Activated CD4-positive, alpha-beta T cell treated with anti-CD3 and anti-CD28 coated beads, Interleukin-2, amount 50 U/mL, for 16 hours (primary cell): ENCODE measurements around the gene MORC1.
A peak's percentile ranks its signal among the peaks of the same experiment; 100 is the strongest.
"Not testable (repeated sequence)": the region's sequence is repeated elsewhere in the genome, so short reads cannot be mapped to it uniquely, and the experiment has no call there.

Experiments used
- DNase-seq: peaks from one replicate; pipeline ENCODE4 v3.0.0-alpha.2; 2020

The MORC1 gene

DNA sequence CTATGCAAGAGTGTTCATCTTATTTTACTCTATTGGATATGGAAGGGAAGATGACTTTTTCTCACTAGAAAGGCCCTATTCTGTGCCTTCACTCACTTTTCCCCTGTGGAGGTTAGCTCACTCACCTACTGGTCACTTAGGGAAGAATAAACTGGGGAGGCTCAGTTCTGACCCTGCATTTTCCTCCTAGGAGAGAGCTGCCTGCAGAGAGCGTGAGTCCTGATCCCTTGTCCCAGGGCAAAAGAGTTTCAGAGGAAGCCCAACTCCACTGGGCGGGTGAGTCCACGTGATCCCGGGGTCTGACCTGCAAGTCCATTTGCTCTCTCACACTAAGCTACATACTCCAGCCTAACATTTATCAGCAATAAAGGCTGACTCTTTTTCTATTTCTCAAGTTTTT, 8.4 kb downstream of the MORC1 start:
- no peak for DNase-seq

DNA sequence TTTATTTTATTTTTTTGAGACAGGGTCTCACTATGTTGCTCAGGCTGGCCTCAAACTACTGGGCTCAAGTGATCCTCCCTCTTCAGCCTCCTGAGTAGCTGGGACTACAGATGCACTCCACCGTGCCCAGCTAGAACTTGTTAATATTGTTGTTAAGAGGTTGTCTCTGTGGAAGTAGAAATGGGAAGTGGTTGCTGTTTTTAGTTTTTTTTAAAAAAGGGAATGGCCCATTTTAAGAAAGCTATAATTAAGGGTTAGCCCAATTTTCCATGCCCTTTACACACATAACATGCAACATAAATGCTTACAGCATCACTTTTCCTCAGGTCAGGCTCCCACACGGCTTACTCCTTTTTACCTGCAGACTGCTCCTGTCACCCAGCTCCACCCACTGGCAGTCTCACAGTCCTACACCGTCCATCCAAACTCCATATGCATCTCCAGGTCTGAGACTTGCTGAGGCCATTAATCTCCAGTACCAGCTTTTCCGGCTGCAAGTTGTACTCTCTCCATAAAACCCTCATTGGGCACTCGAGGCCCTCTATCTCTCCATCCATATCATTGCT, 19.8 kb downstream of the MORC1 start:
- DNase-seq, result peak; percentile 2

DNA sequence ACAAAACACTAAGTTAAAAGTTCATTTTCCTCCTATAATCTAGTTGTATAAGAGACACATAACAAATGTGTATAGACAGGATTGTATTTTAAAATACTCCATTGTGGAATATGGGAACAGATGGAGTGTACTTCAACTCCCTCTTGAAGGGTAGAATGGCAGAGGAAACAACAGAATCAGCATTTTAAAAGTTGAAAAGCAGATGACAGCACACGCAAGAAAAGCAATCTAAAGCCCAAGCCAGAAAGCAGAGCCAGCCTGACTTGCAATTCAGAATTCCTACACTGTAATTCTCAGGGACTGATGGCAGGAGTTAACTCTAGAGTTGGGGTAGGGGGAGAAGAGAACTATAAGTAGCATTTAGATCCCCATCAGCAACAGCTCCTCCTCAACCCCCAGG, 22.8 kb downstream of the MORC1 start:
- DNase-seq, result no peak

DNA sequence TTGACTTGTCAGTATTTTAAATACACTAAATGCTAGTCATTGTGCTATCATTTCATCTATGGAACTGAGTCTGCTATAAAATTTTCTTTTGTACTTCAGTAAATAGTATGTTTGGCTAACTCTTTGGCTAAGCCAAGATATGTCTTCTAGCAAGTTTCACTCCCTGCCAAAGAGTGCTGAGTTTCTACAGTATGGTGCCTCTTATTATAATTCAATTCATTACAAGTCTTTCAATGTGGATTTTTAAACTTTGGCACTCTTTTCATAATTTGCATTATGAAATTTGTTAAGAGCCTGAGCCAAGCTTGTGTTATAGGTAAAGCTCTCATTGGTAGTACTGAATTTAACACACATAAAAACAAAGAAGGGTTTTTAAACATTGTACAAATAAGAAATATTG, 24.4 kb downstream of the MORC1 start:
- no peak for DNase-seq

DNA sequence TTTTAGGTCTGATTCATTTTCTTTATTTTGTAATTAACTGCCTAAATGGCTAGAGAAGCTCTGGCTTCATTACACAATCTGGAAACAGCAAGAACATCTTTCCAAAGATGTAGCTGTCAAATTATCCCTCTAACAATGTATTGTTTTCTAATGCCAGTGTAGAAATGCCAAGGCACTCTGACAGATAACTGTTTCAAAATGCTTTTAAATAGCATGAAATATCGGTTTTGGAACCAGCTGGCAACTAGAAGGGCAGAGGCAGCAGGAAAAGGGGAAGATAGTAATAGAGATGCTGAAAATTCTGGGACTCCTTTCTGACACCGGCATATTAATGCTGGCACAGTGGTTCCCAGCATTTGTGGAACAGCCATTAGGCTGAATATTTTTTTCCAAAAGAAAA, 26.1 kb downstream of the MORC1 start:
- DNase-seq, result no peak

DNA sequence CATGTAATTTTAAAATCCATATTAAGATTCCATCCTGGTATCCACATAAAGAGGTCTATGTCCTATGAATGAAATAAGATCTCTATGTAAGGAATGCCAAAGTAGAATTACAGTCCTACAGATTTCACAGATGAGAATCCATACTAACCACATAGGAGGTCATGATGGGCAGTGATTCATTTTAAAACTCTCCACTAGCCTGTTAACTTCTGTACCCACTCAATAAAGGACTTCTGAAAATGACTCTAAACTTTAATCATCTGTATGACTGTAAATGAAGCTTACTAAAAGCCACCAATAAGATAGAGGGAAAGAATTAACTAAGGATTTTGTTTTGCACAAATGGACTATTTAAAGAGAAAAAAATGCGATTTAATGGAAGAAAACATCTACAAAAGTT, 28.7 kb downstream of the MORC1 start:
- peak; percentile 2 for DNase-seq

DNA sequence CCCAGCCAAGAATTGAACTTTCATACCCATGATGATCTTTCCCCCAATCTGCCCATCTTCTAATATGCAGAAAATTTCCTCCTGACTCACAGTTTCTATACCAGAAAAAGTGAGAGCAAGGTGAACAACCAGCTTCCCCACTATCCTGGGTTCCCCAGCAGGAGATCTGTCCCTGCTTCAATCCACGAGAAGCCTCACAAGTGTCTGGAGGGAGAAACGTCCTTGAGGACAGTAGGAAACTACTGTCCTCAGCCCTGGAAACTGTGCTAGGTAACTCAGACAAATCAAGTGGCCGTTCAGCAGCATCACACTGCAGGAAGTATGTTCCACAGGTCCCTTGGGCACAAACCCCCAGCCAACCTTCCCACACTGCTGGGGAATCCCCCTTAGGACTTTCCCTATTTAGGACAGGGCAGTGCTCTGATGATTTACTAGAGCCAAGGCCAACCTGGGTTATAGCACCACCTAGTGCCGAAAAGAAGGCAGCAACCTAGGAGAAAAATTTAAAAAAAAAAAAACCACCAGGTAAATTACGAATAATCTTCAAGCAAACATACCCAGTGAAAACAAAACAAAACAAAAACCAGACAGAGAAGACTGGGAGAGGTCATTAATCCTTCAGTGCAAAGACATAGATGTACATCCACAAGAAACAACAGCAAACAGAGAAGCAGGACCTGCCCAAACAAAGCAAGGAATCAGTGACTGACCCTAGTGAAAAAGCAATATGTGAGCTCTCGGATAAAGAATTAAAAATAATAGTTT, 36.0 kb downstream of the MORC1 start:
- peak; percentile 35 for DNase-seq

DNA sequence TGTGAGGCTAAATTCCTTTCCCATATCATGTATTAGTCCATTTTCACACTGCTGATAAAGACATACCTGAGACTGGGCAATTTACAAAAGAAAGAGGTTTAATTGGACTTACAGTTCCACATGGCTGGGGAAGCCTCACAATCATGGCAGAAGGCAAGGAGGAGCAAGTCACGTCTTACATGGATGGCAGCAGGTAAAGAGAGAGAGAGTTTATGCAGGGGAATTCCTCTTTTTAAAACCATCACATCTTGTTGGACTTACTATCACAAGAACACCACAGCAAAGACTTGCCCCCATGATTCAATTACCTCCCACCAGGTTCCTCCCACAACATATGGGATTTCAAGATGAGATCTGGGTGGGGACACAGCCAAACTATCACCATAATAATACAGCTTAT, 37.8 kb downstream of the MORC1 start:
- not testable (repeated sequence) for DNase-seq

DNA sequence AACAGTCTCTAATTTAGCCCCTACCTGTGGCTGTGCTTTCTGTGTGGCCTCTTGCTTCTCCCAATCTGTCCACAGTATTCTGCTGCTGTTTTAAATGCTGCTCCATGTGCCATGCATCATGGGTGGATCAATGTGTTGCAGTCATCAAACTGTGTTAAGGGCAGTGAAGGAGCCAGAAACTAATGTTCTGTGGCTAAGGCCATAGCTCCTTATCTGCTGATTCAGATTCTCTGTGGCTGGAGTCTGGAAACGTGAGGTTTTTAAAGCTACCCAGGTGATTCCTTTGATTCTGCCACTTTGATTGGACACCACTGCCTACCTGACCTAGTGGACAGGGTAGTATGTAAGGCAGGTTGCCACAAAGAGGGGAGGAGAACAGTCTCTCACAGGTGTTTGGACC, 44.8 kb downstream of the MORC1 start:
- no peak for DNase-seq

DNA sequence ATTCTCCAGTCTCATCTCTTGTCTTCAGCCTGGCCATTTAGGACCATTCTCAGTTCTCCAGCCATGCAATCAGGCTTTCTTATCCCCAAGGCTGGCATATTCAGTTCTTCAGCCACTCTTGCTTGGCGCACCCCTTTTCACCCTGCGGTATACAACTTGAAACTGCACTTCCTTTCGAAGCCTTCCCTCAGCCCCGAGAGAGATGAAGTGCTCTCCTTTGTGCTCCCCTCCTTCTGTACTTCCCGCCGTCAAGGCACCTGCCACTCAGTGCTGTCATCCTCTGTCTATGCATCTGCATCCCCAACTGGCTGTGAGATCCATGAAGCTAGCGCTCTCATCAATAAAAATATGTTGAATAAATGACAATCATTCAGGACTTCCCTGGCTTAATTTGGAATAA, 45.7 kb downstream of the MORC1 start:
- peak; percentile 5 for DNase-seq

DNA sequence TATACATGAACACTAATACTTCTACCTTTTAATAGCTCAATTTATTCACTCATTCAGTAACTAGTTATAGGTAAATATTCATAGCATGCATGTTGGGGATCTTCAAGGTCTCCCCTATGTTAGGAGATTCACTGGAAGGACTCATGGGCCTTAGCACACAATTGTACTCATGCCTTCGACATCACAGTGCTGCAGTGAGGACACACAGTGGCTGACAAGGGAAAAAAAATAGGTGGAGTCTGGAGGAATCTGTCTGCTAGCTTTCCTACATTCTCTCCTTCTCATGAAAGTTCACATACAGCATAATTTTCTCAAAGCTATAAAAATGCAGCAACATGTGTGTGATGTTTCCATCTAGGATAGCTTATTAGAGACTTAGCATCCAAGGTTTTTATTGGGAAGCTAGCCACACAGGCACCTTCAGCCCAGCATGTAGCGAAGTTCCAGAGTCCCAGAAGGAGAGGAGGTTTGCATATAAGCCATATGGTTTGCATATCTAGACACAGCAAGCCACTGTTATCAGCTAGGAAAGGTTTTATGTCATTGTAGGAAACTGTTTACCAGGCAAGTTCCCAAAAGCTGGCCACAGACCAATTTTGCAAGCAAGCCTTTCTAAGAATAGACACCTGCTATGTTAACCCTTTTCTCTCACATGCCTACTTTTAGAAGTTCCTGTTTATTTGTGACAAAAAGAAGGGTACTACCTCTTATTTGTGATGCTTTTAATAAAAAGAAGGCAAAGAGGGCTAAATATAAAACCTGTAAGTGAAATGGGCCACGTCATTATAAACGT, 46.4 kb downstream of the MORC1 start:
- DNase-seq, result no peak

DNA sequence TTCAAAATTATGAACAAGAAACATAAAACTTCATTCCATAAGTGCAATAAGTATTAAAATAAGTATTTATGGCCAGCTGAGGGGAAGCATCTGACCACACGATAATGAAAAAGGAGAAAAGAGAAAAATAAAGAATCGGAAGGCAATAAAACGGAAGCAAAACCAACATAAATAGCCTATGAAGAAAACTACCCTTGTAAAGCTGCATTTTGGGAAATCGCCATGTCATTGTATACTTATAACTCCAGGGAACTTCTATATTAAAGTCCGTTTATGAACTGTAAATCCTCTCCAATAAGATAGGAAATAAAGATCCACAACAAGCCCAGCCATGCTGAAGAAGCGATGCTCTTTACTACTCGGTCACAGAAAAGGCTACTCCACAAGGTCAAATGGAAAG, 47.7 kb downstream of the MORC1 start:
- no peak for DNase-seq

DNA sequence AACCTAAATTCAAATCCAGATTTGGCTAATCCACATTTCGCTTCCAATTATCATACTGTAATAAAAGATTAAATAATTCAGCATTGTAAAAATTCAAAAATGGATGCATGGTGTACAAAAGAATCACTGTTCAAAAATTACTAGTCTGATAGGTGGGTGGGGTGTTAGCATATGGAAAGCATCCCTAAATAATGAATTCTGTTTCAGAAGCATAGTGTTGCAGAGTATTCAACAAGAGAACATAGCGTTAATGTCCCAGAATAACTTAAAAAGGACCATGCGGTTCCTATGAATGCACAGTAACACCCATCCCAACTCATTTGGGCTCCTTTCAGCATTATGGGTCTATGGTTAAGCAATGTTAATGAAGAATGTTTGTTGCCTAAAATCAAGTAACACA, 51.1 kb downstream of the MORC1 start:
- no peak for DNase-seq

DNA sequence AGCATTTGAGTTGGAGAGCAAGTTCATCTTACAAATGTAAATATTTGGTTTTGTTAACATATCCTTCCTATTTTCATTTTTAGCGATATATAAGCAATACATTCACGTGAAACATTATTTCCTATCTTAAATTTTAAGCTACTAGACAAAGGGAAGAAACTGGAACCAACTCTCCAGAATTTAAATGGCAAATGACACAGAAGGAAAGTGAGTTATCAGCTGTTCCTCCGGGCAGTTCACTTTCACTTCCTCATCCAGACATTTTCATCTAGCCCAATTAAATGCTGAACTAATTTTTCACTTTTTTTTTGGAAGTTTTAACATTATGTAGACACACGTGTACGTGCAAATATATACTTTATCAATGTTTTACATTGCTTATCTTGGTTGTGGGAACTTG, 58.7 kb downstream of the MORC1 start:
- no peak for DNase-seq

DNA sequence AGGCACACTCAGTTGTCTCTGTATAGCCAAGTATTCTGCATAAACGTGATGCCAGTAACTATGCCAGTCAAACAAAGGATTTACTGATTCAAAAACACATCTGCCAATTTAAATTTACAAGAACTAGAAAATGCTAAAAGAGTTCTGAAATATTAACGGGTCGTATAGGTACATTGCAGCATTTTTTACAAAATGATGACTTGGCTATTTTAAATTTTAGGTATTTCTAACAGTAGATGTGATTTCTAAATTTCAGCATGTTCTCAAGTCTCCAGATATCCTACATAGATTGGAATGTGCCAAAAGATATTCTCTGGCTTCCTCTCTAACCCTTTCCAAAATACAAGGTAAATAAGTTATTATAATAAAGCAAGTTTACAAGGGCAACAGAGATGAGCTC, 60.3 kb downstream of the MORC1 start:
- no peak for DNase-seq

DNA sequence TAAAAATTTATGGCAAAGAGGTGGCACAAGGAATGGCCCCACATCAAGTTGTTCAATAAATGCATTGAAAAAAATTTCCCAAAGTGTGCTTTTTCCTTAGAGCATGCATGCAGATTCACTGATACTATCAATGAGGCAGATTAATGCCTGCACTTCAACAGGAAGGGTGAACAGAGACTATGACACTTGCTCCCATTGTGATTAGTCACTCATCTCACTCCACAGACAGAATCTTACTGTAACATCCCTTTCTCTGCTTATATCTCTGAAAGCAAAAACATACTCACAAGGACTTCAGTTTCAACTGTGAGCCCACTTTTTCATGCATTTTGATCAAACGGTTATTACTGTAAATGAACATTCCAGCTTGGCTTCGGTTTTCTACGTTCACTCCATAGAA, 60.9 kb downstream of the MORC1 start:
- DNase-seq, result no peak

DNA sequence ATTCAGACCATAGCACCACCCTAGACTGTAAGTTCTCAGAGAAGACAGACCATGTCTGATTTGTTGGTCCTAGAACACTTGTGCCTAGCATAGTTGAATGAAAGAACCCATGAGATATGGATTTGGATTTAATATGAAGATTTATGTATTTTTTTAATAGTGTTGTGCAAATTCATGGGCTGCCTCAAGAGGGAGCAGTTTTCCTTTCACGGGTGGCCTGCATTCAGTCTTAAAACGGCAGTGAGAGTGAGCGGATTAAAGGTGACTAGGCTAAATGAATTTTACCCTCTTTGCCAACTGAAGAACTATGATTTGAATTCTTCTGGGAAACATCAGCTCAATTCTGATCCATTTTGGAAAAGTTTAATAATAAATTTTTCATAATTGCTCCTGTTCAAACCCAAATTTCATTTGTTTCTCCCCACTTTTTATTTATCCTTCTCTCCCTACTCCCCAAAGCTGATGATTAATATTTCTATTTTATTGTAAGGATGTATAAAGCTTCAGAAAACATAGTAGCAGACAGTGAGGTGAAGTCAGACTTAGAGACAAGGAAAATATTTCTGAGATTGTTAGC, 67.3 kb downstream of the MORC1 start:
- DNase-seq, result peak; percentile 23

DNA sequence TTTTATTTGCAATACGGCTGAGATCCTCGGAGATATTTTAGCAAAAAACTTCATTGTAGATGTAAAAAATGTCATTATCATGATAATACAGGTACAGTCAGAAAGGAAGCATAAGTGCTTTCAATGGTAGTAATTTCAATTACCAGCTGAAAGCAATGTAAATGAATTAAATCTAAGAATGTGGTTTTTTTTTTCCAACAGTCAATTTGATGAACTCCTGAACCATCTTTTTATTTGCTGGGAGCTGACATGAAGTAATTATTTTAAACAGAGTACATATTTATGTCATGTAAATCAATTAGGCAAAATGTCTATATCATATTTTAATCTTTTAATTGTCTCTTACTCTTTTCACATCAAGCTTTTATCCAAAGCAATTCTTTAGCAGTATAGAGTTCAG, 70.6 kb downstream of the MORC1 start:
- no peak for DNase-seq

DNA sequence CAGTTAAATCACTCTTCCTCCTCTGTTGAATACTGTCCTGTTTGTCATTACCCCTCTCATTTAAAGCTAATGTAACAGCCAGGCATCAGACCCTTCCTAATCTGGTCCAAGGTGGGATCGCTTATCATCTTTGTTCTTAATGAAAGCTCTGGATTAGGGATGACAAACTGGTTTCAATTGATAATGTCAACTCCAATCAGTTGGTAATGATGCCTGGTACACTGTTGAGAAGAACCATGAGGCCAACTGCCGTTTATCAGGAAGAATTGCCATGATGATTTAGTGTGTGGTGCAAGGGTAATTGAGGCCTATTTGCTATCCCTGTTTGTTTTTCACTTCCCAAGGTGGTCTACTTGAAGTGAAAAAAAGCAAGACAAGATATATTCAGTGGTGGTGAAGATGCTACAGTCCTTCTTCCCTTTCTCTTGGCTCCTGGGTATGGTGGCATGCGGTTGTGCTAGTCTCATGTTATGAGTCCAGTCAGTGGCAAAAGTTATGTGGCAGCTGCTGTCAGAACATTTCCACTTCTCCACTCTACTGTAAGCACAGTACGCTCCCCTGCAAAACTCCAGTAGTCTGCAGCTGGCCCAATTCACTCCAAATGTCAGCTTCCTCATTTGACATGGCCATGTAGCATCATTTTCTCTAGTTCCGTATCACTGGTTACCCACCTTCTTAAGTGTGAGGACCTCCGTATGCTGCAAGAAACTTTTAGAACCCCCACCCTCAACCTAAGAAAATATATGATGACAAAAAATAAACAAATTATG, 72.5 kb downstream of the MORC1 start:
- DNase-seq, result no peak

DNA sequence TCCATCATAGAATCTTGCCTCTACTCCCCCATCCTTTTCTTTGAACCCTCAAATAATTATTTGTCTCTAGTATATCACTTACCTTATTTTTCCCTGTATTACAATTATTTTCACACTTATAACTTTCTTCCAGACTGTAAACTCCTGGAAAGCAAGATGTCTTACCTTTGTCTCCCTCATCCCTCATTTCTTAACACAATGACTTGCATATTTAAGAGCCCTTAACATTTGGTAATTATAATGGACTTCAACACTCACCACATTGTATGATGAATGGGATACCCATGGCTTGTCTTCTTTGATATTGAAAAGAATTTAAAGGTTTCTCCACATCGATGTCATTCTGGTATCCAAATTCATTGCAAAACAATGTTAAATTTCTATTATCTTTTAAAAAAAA, 82.9 kb downstream of the MORC1 start:
- no peak for DNase-seq

DNA sequence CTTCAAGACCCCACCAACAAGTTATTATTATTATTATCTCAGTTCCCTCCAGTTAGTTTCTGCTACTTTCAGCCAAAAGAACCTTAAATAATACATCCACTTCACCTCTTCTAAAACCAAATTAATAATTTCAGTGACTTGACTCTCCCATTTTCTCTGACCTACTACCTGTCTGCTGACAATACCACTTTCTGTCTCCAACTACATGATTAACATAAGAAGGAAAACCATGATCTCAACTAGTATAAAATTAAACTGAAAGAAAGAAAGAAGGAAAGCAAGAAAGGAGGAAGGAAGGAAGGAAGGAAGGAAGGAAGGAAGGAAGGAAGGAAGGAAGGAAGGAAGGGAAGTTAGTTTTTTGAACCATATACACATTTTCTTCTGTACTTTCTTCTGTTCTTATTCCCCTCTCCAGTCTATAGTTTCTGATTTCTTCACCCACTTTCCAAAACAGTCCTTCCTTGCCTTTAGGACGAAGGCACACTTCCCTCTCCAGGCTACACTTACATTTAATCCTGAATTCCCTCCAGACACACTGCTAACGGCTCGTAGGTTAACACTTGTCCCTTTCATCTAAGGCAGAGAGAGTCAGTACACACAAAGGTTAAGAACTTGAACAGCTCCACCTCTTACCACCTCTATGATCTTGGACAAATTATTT, 84.8 kb downstream of the MORC1 start:
- DNase-seq, result no peak

DNA sequence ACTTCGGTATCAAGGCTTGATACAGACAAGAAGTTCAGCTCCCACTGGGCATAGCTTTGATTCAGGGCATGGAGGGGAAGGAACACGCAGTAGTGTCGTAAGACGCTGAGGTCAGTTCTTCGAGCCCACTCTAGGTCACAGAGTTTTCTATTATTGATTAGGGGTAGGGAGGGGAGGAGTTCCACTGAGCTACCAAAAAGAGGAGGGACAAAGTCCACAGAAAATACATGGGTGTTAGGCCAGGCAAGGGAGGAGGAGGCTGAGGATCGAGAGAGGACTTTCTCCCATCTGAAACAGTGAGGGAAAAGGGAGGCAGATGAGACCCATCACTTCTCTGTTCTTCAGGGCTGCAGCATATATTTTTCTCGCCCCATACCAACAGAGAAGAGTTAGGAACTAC, 89.2 kb downstream of the MORC1 start:
- no peak for DNase-seq

DNA sequence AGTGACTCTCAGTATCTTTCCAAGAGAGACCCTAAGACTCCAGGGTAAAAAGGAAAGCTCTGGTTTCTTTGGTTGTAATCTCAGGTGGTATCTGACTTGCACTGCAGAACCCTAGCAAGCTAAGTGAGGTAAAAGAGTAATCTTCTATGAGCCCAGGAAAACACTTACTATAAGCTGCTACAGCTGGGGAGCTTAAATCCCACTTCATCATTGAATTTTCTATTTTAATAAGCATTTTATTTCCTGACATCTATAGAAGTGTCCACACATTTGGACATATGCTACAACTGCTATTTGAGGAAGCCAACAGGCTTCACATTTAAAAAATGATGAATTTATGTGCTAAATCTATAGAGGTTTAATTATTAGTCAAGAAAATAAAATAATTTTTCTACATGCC, 91.1 kb downstream of the MORC1 start:
- DNase-seq, result no peak
